Middle frontal gyrus (tissue), 1 donor: ENCODE measurements around the gene SRCIN1.

Experiments used
- DNase-seq: peaks from one replicate; pipeline ENCODE4 v3.0.0-alpha.2; 2015; ENCODE audit warnings: low spot score; ENCODE audit errors: extremely low spot score

The SRCIN1 gene

DNA sequence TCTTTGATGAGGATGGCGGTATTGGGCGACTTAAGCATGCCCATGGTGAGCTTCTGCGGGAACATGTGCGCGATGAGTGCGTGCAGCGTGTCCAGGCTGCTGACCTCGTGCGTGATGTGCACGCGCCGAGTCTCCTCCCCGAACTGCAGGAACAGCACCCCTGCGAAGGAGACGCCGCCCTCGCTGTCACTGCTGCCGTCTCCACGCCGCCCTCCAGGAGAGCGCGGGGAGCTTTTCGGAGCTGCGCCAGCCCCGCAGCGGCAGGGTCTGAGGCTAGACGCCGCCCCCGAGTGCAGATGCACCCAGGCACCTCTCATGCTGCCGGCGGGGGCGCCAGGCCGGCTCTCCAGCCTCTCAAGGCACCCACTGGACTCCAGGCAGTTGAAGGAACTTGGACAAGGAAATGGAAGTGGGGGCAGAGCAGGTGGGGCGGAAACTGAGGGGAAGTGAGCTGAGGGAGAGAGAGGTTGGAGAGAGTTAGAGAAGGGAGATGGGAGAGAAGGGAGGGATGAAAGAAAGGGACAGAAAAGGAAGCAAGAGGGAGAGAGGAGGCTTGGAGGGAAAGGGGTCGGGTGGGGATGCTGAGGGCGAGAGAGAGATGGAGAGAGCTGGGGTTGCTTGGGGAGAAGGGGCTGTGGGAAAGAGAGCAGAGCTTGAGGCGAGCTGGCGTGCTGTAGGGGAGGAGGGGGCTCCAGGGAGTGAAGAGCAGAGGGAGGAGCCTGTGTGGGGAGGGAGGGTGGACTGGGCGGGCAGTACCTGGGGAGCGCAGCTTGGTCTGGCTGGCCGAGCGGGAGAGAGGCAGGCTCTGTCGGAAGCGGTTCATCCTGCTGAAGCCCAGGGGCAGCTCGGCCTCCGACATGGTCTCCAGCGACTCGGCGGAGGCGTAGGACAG, 42.1 kb downstream of the SRCIN1 start:
- no peak for DNase-seq

GRCh38 chr17:38562903-38563302, 42.8 kb downstream of the SRCIN1 start:
- DNase-seq = no peak

- DNase-seq = no peak
Observed at GRCh38 chr17:38562215-38562569, 43.6 kb downstream of the SRCIN1 start.

DNA sequence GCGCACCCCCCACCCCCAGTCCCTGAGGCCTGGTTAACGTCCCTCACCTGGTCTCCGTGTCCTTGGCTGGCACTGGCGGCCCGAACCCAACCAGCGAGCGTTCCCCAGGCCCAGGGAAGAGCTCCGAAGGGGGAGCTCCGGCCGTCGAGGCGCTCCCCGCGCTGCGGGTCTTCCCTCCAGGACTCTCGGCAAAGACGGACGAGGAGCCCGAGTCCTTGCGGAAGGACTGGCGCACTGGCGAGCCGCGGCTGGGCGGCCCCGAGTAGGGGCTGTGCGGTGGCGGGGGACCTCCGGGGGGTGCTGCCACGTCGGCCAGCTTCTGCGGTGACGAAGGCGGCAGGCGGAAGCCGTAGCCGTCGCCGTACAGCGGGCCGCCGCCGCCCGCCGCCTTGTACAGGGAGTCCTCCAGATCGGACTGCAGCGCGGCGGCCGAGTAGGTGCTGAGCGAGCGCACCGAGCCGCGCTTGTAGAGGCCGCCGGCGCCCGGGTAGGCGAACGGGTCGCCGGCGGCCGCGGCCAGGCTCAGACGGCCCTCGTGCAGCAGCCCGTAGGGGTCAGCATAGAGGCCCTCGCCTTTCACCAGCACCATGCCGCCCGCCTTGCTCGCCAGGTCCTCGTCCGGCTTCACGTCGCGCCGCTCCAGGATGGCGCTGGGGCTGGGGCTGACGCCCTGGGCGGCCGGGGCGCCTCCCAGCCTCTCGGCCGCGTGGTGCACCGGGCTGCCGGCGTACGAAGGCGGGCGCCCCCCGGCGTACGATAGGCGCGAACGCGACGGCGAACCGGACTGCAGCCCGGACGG, 44.1 kb downstream of the SRCIN1 start:
- no peak for DNase-seq

DNA sequence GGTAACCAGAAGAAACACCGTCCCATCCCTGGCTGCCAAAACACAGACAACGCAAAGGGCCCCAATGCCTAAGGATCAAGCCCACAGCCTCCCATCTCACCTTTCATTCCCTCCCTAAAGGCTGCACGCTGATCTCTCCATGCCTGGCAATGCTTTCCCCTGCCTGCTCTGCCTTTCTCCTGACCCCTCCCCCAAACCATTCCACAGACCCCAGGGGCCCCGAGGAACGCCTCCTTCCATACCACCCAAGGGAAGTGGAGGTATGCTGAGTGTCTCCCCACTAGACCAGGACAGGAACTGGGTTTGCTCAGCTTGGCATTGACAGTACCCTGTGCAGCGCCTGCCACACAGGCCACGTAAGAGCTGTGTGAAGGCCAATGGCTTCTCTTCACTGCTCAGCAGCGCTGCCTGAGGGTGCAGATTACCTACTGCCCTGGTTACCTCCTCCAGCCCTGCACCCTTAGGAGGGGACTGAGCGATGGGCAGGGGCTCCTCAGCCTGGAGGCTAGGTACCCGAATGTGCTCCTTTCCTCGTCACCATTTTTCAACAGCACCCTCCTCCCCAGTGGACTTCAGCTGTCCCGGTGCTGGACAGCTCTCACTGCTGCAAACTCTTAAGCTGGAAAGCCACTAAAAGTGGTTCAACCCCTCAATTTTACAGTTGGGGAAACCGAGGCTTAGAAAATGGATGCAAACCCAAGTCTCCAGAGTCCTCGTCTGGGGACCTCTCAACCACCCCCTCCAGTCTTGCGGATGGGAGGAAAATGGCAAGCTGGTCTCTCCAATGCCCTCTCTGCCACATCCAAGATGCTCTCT, 45.0 kb downstream of the SRCIN1 start:
- no peak for DNase-seq

DNA sequence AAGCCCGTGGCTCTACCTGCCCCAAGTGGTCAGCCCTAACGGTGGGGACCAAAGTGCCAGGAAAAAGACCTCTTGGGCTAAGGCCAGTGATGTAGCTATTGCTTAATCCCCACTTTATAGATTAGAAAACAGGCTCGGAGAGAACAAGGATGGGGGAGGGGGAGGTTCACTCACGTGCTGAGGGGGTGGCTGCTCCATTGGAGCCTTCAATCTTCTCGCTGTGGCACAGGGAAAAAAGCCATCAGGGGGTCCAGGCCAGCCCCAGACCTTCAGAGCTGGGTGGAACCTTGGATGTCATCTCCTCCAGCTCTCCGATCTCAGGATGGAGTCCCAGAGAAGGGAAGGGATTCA, 45.9 kb downstream of the SRCIN1 start:
- DNase-seq = no peak

GRCh38 chr17:38559051-38559879, 46.5 kb downstream of the SRCIN1 start:
- no peak for DNase-seq

DNA sequence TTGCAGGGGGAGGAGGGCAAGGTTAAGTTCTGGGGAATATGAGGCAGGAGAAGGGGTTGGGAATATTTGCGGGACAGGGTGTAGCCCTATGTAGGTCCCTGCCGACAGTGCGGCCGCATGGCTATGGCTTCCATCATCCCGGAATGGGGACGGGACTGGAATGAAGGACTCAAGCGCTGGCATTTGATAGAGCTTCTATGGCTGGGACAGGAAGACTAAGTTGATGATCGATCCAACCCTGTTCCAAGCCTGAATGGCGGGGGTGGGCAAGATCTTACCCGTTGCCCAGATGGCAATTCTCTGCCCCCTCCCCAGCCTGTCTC, 47.1 kb downstream of the SRCIN1 start:
- DNase-seq = no peak

DNA sequence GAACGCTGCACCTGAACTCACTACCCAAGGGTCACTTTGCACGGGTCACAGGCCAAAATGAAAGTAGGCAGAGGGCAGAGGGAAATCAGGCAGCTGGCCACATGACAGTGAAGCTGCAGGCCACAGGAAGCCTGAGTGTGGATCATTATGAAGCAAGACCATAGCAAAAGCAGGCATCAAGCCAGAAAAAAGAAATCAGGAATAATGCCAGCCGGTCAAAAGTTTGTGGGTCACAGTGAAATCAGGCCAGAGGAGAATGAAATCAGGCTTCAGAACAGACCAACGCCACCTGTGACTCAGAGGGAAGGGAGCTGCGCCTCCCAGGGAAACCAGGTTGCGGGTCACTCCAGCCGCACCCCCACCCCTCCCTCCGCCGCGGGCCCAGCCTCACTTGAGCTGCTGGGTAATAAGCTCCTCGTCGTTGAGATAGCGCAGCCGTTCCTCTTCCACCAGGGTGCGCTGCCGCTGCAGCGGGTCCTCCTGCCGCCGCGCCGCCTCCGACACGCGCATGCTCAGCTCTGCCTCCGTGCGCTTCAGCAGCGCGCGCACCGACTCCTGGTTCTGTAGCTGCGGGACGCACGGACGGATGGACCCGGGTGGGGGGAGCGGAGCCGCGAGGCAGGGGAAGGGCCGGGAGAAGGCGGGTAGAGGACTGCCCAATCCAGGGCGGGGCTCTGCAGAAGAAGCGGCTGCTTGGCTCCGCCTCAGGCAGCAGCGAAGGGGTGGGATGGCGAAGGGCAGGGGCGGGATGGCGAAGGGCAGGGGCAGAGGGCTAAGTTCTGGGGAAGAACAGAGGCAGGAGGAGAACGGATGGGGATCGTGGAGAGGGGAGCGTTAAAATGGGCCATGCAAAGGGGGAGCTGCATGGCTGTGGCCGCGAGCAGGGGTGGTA, 47.7 kb downstream of the SRCIN1 start:
- DNase-seq = peak; percentile 89

DNA sequence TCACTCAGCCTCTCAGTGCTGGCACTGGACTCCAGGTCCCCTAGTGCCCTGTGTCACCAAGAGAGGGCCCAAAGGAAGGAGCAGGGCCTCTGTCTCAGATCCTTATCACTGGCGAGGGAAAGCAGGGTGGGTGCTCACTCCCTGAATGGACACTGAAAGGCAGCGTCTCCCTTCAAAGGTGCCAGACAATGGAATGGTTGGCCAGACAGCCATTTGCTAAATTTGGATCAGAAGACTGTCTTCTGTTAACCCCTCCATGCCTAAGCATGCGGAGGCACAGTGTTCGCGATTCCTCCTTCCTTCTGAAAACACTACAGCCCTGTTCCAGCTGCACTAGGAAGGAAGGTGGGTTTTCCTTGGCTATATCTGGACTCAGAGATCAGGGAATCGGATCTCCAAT, 48.4 kb downstream of the SRCIN1 start:
- no peak for DNase-seq

- DNase-seq = no peak
Observed at GRCh38 chr17:38556239-38556638, 49.5 kb downstream of the SRCIN1 start.

DNA sequence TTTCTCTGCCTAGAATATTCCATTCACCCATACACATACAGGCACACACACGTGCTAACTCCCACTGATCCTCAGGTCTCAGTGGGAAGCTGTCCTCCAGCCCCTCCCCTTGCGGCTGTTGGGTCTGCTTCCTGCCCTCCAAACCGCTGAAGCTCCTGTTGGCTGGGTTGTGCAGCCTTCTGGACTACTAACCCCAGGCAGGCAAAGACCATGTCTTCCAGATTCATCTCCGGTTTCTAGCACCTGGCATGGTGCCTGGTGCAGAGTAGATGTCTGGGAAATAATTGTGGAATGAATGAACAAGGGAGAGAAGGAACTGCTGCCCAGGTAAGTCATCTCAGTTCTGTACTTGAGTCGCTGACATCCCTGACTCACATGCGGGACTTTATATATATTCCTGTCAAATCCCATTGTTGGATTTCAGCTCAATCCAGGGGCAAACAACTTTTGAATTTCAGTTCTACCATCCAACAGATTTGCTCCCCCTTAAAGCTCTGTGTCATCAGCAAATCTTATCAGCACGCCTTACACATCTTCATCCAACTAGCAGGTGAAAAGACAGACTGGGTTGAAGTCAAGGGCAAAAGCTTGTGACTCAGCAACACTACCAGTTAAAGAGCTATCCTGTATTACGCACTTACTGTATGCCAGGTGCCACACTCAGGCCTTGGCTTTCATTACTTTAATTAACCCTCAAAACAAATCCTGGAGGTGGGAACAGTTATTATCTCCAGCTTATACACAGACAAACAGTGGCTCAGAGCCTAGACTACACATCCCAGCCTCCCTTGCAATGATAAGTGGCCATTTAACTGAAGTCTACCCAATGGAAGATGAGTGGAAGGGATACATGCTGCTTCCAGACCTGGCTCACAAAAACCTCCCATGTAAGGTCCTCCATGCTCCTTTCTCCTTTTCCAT, 51.1 kb downstream of the SRCIN1 start:
- no peak for DNase-seq

- DNase-seq = no peak
Observed at GRCh38 chr17:38552343-38552742, 53.4 kb downstream of the SRCIN1 start.

DNA sequence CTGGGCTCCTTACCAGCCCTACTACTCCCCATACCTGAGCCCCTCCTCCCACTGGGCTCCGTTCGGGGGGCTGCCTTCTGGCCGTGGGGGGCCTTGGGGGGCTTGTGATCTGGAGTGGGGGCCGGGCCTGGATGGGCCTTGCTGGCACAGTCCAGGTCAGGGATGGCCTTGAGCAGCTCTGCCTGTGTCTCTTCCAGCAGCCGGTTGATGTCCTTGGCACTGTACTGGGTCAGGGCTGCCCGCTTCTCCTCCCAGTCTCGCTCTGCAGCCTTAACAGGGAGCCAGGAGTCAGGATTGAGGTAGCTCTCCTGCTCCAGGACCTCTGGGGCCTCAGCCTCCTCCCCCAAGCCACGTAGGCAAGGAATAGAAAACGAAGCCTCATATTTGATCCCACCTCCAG, 54.6 kb downstream of the SRCIN1 start:
- no peak for DNase-seq

DNA sequence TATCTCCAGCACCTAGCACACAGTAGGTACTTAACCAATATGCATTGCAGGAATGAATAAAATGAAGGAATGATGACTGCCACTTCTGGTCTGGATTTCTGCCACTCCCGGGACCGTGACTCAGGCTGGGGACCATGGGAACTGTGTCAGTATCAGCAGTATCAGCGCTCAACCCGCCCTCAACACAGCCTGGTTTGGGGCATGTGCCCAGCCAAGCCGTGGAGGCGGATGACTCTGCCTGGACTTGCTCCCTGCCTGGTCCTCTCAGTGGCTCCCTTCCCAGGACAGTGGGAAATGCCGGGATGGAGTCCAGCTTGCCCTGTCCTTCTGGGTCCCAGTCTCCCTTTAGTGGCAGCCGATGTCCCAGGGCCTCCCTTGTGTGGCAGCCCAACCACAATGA, 55.1 kb downstream of the SRCIN1 start:
- DNase-seq = no peak

DNA sequence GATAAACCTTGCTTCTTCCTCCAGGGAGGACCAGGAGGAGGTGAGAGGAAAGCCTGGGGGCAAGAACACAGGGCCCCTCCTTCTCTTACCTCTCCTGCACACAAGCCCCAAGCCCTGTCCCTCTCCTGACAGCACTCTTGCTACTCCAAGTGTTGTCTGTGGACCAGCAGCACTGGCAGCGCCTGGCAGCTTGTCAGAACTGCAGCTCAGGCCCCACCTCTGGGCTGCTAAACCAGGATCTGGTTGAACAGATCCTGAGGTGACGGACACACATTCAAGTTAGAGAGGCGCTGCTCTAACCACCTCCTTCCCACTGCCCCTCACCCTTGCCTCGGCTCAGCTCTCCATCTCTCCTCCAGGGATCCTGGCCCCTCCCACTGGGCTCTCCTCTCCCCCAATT, 56.5 kb downstream of the SRCIN1 start:
- no peak for DNase-seq

GRCh38 chr17:38547444-38547843, 58.3 kb downstream of the SRCIN1 start:
- no peak for DNase-seq

- DNase-seq = no peak
Observed at GRCh38 chr17:38546396-38546795, 59.4 kb downstream of the SRCIN1 start.
